Nephron (organoid): ENCODE data around the gene CACNA2D4.
A peak's percentile ranks its signal among the peaks of the same experiment; 100 is the strongest.

Experiments used
- H3K27ac Mint-ChIP-seq, 3 experiments: 2 replicates each; pipeline ENCODE4 v1.8.0; 2020; ENCODE audit warnings: mixed read lengths in 3 of 3, mild to moderate bottlenecking in 2 of 3, moderate library complexity in 1 of 3
- H3K27me3 Mint-ChIP-seq: 2 replicates; pipeline ENCODE4 v1.8.0; 2021; ENCODE audit warnings: low read depth, mild to moderate bottlenecking, moderate library complexity, mixed read lengths
- H3K36me3 Mint-ChIP-seq: 2 replicates; pipeline ENCODE4 v1.8.0; 2020; ENCODE audit warnings: low read depth, mixed read lengths
- H3K4me1 Mint-ChIP-seq: 2 replicates; pipeline ENCODE4 v1.8.0; 2020; ENCODE audit warnings: mixed read lengths
- H3K4me3 Mint-ChIP-seq, 3 experiments: 2 replicates each; pipeline ENCODE4 v1.8.0; 2020; ENCODE audit warnings: mild to moderate bottlenecking in 3 of 3, mixed read lengths in 3 of 3, moderate library complexity in 2 of 3
- H3K9me3 Mint-ChIP-seq: 2 replicates; pipeline ENCODE4 v1.8.0; 2020; ENCODE audit warnings: mixed read lengths
- CTCF ChIP-seq, 3 experiments: fragments of 200-600 bp; sonication (generic); IDR thresholded peaks; one replicate each; pipeline ENCODE4 v1.5.0; 2021; ENCODE audit warnings: antibody characterized with exemption in 3 of 3; ENCODE audit not compliant: unreplicated experiment in 3 of 3

Gene CACNA2D4

GRCh38 chr12:1841586-1842182 is 76.8 kb downstream of the CACNA2D4 start:
- Mint-ChIP-seq H3K9me3 (no peaks in the 10 kb centered on the region), H3K27ac (peak overlapping the region in 1 of 3 experiments; percentile 66), H3K4me3 (no peak overlapping the region), H3K36me3 (no peaks in the 10 kb centered on the region), H3K27me3 (peaks cover 50% of the 10 kb centered on the region), H3K4me1 (peaks cover 29% of the 10 kb centered on the region)
- TF ChIP-seq CTCF (IDR thresholded peaks at IDR 0.05; ENCODE audit: unreplicated experiment in 3 of 3) = no peak

GRCh38 chr12:1840981-1841425 is 77.4 kb downstream of the CACNA2D4 start:
- Mint-ChIP-seq H3K9me3 (no peaks in the 10 kb centered on the region), H3K27ac (peak overlapping the region in 1 of 3 experiments; percentile 66), H3K27me3 (peaks cover 46% of the 10 kb centered on the region), H3K4me3 (no peak overlapping the region), H3K4me1 (peaks cover 29% of the 10 kb centered on the region), H3K36me3 (no peaks in the 10 kb centered on the region)
- no peak for TF ChIP-seq CTCF (IDR thresholded peaks at IDR 0.05; ENCODE audit: unreplicated experiment in 3 of 3)

GRCh38 chr12:1839956-1840951 is 78.2 kb downstream of the CACNA2D4 start:
- peaks cover 29% of the 10 kb centered on the region for H3K4me1 Mint-ChIP-seq
- TF ChIP-seq CTCF (IDR thresholded peaks at IDR 0.05; ENCODE audit: unreplicated experiment in 3 of 3) = no peak

GRCh38 chr12:1839464-1839863 is 79.0 kb downstream of the CACNA2D4 start:
- H3K4me3 Mint-ChIP-seq = no peak overlapping the region
- no peak for TF ChIP-seq CTCF (IDR thresholded peaks at IDR 0.05; ENCODE audit: unreplicated experiment in 3 of 3)
- peaks cover 50% of the 10 kb centered on the region for H3K27me3 Mint-ChIP-seq
- peaks cover 24% of the 10 kb centered on the region for H3K4me1 Mint-ChIP-seq
- no peaks in the 10 kb centered on the region for H3K9me3 Mint-ChIP-seq
- peak overlapping the region in 2 of 3 experiments; percentile 20 to 83 for H3K27ac Mint-ChIP-seq
- no peaks in the 10 kb centered on the region for H3K36me3 Mint-ChIP-seq

More at GRCh38 chr12:1839956-1840951, 78.2 kb downstream of the CACNA2D4 start:
- Mint-ChIP-seq H3K36me3 (no peaks in the 10 kb centered on the region), H3K27me3 (peaks cover 50% of the 10 kb centered on the region), H3K27ac (peak overlapping the region in 2 of 3 experiments; percentile 20 to 83), H3K9me3 (no peaks in the 10 kb centered on the region), H3K4me3 (no peak overlapping the region)

- Mint-ChIP-seq H3K4me3 (no peak overlapping the region), H3K27ac (peak overlapping the region in 1 of 3 experiments; percentile 45), H3K4me1 (peaks cover 21% of the 10 kb centered on the region), H3K27me3 (peaks cover 51% of the 10 kb centered on the region), H3K9me3 (no peaks in the 10 kb centered on the region), H3K36me3 (no peaks in the 10 kb centered on the region)
- TF ChIP-seq CTCF (IDR thresholded peaks at IDR 0.05; ENCODE audit: unreplicated experiment in 3 of 3) = no peak
Observed at GRCh38 chr12:1838994-1839365, 79.5 kb downstream of the CACNA2D4 start.
